Caki2 (cell line): Measurements from ENCODE around the gene FCAMR. TPM values are rescaled to one million over a fixed set of nuclear protein-coding genes. Genes with fewer than 3 reads are reported as not detected.

Experiments used
- DNase-seq: peaks from one replicate; pipeline ENCODE4 v3.0.0-alpha.2; 2015; ENCODE audit warnings: low read depth
- in situ Hi-C: cut with HindIII; loops from 2 replicates; pipeline ENCODE4 v1.10.0; 2016; ENCODE audit warnings: low sequenced_read_pairs, low pct_unique_long_range_greater_than_20kb, mixed read lengths
- total RNA-seq: library from RNA; depleted of rRNA; stranded (reverse); fragments of >200 nt; shearing (Covaris generic); gene quantifications from 2 replicates; pipeline ENCODE4 v1.2.3, GENCODE V29; 2014; ENCODE audit warnings: low replicate concordance; rRNA removed

FCAMR gene
- total RNA-seq, 1 experiment from 2014 or later = 0.14 TPM

DNA sequence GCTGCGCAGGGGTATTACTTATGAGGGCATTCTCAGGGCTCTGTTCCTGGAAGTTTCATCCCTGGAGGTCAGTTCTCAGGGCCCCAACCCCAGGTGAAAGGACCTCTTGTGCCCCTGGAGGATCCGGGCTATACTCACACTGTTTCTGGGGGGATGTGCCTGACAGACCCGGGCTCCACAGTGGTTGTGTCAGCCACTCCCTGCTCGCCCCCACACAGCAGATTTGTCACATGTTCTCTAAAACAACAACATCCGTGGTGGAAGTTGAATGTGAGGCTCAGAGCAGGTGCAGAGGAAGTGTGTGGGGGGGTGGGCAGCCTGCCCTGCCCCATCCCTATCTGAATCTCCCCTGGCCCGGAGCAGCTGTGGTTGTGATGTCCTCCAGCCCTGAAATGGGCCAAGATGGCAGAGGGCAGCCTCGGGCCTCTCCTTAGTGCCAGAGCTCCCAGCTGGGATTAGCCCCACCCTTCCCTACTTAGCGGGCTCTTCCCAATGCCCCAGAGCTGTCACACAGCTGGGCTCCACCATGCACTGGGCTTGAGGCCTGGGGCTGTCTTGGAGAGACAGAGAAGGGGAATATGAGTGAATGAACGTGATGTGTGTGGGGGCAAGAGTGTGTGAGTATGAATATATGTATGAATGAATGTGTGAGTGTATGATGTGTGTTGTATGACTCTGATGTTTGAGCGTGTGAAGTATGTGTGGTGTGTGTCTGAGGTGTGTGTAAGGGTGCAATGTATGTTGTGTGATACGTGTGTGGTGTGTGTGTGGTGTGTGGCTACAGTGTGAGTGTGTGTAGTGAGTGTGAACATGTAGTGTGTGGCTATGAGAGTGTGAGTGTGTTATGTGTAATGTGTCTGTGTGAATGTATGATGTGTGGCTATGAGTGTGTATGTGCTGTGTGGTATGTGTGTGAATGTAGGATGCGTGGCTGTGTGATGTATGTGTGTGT, 47.0 kb downstream of the FCAMR start:
- no peak for DNase-seq
- in situ Hi-C loops = no loop called here

DNA sequence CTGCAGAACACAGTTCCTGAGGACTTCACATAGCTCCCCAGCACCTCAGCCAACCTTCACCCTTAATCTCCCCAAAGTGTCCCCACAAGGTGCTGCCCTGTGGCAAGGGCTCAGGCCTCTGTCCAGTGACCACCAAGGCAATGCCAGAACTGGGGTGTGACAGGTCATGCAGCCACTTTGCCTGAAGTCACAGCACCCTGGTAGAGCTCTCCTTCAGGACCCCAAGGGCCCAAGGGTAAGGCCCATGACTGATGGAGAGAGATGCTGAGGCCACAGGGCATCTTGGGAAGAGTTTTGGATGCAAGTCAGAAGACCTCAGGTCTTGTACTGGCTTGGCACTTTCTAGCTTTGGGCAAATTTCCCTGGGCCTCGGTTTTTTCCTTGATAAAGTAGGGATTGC, 47.7 kb downstream of the FCAMR start:
- no peak for DNase-seq
- in situ Hi-C loops = no loop called here

DNA sequence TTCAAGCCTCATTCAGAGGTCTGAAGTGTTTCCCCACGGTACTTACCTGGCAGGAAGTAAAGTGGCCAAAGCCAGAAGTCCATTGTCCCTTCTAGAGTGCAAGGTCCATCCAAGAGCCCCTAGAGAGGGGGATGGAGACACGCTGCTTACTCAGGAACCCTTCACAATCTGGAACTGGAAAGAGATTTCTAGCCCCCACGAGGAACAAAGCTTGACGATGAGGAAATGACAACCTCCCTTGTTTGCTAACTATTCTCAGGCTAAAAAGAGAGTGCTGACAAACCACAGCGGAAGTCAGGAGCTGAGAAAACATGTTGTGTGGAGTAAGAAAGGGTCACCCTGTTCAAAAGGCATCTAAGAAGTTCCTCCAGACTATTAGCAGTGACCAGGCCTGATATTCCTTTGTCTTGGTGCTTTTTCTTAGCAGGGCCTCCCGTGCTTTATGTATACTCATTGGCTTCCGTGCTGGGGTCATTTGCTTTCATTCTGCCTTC, 48.4 kb downstream of the FCAMR start, which contains the start of gene FCMR:
Gene FCMR, minus strand, starts transcription at position 170 of the 494 bp plus-strand sequence. Its CDS starts 87 bp downstream, at position 83.
- in situ Hi-C loops = no loop called here
- DNase-seq = no peak

DNA sequence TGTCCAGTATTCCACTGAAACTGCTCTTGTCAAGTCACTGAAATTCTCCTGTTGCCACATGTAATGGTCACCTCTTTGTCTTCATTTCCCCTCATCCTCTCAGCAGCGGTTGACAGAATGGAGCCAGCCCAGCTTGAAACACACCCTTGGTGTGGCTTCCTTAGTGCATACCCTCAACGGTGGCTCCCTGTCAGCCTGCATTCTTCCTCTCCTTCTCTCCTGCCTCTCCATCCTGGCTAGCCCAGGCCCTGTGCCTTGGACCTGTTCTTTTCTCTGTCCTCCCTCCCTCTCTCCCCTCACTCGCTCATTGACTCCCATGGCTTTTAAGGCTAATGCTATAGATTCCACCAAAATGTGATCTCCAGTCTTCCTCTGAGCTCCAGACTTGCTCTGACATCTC, 52.2 kb downstream of the FCAMR start:
- no peak for DNase-seq
- in situ Hi-C loops = no loop called here

DNA sequence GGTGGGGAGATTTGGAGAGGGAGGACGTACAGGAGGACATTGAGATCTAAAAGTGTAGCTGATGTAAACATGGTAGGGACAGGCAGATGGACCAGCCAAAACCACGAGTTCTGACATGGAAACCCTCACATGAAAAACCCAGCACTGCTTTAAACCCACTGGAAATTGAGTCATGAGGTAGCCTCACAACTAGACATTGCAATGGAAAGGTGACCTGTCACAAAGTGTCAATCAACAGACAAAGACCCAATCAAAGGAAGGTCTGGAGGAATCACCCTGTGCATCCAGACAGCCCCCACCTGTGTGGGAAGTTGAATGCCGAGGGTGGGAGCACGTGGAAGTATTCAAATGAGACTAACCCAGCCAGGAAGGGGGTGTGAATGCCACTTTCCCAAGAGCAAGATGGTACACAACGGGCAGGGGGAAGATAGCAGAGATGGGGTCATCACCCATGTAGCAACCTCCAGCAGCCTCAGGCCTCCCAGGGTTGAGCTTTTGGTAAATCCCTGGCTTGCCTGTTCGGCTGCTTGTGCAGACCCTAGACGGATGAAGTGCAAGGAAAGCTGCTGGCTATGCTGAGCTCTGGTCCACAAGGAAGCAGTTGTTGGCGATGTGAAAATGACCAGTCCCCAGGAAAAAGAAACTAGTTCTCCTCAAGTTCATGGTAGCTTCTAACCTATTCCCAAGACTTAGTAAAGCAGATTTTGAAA, 54.1 kb downstream of the FCAMR start:
- DNase-seq = no peak
- in situ Hi-C loops = no loop called here

DNA sequence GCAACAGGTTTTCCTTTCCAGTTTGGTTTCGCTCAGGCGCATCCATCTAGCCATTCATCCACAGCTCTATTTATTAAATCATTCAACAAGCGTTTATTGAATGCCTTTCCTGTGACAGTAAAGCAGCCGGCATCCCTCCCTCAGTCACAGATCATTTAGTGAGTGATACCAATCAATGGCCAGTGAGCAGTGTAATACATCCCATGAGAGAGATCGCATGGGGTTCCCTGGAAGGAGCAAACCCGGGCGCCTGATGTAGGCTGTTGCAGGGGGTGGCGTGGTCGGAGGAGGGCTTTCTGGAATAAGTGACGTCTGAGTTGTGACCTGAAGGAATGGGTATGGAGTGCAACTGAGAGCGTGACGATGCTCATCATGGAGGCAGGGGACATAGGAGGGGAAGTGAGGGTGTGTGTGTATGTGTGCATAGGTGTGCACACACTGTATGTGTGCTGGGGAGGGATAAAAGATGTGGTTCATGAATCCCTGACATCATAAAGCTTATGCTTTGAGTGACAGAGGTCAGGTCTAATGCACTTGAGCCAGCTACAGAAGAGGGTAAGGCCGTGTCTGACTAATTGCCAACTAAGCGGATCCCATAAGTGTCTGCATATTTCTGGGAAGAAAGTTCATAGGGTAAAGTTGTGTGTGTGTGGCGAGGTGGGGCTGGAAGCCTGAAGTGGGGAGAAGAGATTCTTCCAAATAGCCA, 55.1 kb downstream of the FCAMR start:
- peak; percentile 64 for DNase-seq
- in situ Hi-C loops = no loop called here

DNA sequence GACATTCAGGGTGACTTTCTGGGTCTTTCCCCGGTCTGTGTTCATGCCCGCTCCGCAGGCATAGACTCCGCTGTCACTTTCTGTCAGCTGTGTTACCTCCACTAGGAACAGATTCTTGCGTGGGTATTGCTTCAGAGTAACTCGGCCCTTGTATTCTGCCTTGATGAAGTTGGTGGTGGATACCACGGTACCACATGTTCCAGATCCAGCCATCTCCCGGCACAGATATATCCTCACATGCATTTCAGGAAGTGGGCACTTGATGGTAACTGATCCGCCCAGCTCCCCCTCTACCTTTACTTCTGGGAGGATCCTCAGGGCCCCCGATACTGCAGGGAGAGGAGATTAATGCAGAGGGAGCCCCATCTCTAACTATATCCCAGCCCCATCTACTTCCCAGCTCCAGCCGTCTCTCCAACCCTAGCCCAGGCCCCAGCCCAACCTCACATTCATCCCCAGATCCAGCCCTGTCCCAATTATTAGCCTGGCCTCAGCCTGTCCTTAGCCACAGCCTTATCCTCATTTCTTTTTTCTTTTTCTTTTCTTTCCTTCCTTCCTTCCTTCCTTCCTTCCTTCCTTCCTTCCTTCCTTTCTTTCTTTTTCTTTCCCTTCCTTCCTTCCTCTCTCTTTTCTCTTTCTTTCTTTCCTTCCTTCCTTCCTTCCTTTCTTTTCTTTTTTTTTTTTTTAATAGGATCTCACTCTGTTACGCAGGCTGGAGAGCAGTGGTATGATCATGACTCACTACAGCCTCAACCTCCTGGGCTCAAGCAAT, 56.3 kb downstream of the FCAMR start:
- DNase-seq = no peak
- in situ Hi-C loops = no loop called here

DNA sequence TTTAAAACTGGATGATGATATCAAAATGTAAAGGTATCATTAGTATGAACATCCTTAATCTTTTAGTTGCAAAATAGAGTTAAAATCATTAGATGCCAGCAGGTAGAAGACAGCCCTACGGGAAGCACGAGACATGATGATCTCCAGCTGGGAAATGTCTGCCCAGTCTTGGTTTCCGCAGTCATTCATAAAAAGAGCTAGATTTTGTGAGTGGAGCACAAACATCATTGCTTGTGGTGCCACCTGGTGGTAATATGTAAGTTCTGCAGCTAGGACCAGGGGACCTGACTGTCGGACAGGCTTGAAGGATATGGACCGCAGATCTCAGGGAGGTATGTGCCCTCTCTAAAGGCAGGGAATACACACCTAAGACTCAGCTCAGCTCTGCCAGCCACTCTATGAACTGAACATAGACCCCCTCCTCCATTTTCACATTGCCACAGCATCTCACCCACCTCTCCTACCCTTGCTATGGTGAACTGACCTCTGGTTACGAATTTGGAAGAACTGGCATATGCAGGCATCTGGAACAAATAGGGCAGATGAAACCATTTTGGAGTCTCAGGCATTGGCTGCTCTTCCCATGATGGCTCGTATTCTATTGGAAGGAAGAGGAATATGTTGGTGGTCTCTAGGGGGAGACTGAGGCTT, 57.7 kb downstream of the FCAMR start:
- peak; percentile 53 for DNase-seq
- in situ Hi-C loops = no loop called here

DNA sequence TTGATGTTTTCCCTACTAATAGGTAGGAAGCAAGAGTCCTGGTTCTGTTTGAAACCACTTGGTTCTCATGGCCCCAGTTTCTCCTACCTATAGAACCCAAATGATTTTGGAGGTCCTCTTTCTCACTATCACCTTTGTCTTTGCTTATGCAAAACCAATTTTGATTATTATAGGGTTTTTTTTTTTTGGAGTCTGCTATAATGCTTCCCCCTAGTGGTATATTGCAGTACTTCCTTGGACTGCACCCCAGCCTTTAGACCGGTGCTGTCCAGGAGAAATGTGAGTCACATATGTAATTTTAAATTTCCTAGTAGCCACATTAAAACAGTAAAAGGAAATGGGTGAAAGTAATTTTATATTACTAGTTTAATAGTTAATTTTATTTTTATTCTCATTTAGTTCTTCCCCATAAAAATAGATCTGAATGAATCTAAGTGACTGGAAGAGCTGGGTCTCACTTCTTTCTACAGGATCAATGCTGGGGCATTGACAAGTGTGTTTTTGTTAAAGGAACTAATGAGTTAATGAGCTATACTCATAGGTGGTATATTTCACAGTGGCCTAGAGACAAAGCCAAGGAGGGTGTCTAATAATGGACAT, 59.1 kb downstream of the FCAMR start:
- peak; percentile 66 for DNase-seq
- in situ Hi-C loops = no loop called here

DNA sequence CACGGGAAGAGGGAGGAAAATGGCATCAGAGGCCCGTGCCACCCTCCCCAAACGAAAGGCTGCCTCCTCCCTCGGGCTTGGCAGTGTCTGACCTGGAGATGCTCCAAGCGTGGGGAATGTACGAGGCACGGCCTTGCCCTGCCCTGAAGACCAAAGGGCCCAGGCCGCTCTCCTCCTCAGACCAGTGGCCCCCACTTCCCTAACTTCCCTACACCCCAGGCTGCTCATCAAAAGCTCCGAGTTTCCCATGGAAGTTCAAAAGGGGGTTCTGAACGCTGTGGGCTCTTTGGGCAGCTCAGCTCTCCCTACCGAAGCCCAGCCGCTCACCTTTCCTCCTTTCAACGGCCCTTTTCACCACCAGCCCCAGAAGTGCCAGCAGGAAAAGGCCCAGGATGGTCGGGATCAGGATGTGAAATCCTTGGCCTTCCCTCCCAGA, 60.4 kb downstream of the FCAMR start:
- in situ Hi-C loops = no loop called here
- DNase-seq = no peak

DNA sequence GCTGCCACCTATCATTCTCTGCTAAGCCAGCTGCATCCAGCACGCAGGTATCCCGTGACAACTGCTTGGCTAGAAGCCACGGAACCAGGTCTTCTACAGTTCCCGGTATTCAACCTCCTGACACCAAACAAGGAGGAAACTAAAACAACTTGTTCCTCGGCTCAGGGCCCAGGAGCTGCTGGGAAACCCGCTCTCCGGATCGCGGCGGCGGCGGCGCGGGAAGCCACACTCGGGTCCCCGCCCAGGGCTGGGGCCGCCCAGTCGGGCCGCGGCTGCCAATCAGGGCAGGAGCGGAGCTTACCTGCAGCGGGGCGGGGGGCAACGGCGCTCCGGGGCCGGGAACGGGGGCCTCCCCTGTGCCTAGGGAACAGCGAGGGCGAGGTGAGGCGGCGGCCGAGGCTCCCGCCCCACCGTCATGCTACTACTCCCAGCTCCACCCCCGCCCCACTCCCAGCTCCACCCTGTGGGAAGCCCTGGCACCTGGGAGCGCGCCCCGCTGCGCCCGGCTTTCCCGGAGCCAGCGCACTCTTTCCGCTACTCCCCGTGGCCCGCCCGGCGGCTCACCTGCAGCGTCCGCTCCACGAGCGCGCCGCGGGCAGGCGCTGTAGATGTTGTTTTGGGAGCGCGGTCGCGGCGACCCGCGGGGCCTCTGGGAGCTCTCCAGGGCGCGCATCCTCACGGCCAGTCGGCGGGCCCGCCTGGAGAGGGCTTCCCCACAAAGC, 60.9 kb downstream of the FCAMR start:
- DNase-seq = peak; percentile 41
- in situ Hi-C loops = no loop called here

DNA sequence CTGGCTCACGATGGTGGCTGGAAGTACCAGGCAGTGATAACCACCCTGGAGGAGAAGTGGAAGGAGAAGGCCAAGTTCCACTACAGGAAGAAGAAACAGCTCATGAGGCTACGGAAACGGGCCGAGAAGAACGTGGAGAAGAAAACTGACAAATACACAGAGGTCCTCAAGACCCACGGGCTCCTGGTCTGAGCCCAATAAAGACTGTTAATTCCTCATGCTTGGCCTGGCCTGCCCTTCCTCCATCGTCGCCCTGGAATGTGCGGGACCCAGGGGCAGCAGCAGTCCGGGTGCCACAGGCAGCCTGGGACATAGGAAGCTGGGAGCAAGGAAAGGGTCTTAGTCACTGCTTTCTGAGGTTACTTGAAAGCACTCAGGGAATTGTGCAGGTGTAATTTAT, 62.2 kb downstream of the FCAMR start:
- DNase-seq = no peak
- in situ Hi-C loops = no loop called here

Other genes starting within 250 kb of the FCAMR start
- not detected in 2 replicates for gene IL19, start 199.7 kb downstream of the FCAMR start, total RNA-seq
- gene IL10, start 198.0 kb downstream of the FCAMR start, total RNA-seq = not detected in 2 replicates
- not detected in 2 replicates for gene IL20, start 104.8 kb downstream of the FCAMR start, total RNA-seq
- not detected in 2 replicates for gene IL24, start 73.0 kb downstream of the FCAMR start, total RNA-seq
- gene FCMR, start 48.5 kb downstream of the FCAMR start, total RNA-seq = not detected in 2 replicates
- not detected in 2 replicates for gene PIGR, start 24.0 kb downstream of the FCAMR start, total RNA-seq
- gene C1orf116, start 62.3 kb upstream of the FCAMR start, total RNA-seq = 1.7 TPM in 2 replicates
- 2.3 and 2.9 TPM in 2 replicates for gene YOD1, start 80.7 kb upstream of the FCAMR start, total RNA-seq
- 1.7 and 4.0 TPM in 2 replicates for gene PFKFB2, start 82.8 kb upstream of the FCAMR start, total RNA-seq
- gene C4BPB, start 118.4 kb upstream of the FCAMR start, total RNA-seq = not detected in 2 replicates
- not detected in 2 replicates for gene C4BPA, start 133.8 kb upstream of the FCAMR start, total RNA-seq